ENCODE data around the gene RSPRY1. TPM values are rescaled to one million over a fixed set of nuclear protein-coding genes. Genes with fewer than 3 reads are reported as not detected.

RSPRY1 gene
- total RNA-seq, 2 experiments from 2014 or later = 24.6 to 30.2 TPM

GRCh38 chr16:57285379-57285778 lies 99.2 kb downstream of the RSPRY1 start:
- H3K27ac Mint-ChIP-seq = no peak overlapping the region
- intact Hi-C loops (cut with DNase I, micrococcal nuclease) = loop anchor here (10.0 kb wide), 2 partner anchors 101 to 201 kb away; partner anchors contain the start of genes PSME3IP1 (in 1 of the 2) and RSPRY1 (in 1 of the 2)
- ATAC-seq (no peak), DNase-seq (no peak)
- H3K9me3 Mint-ChIP-seq (ENCODE audit: low read depth) = no peaks in the 10 kb centered on the region
- CTCF ChIA-PET = interaction anchor here (0.9 to 1.2 kb wide), 2 partner anchors 16 to 132 kb away, joined by 3 to 4 read pairs; no protein-coding TSS in a partner anchor
- no peaks in the 10 kb centered on the region for H3K27me3 Mint-ChIP-seq
- H3K36me3 Mint-ChIP-seq (ENCODE audit: low read depth) = no peaks in the 10 kb centered on the region
- peaks cover 31% of the 10 kb centered on the region for H3K4me1 Mint-ChIP-seq
- POLR2A ChIA-PET = no interaction called here
- H3K4me3 Mint-ChIP-seq = peak overlapping the region; percentile 73

DNA sequence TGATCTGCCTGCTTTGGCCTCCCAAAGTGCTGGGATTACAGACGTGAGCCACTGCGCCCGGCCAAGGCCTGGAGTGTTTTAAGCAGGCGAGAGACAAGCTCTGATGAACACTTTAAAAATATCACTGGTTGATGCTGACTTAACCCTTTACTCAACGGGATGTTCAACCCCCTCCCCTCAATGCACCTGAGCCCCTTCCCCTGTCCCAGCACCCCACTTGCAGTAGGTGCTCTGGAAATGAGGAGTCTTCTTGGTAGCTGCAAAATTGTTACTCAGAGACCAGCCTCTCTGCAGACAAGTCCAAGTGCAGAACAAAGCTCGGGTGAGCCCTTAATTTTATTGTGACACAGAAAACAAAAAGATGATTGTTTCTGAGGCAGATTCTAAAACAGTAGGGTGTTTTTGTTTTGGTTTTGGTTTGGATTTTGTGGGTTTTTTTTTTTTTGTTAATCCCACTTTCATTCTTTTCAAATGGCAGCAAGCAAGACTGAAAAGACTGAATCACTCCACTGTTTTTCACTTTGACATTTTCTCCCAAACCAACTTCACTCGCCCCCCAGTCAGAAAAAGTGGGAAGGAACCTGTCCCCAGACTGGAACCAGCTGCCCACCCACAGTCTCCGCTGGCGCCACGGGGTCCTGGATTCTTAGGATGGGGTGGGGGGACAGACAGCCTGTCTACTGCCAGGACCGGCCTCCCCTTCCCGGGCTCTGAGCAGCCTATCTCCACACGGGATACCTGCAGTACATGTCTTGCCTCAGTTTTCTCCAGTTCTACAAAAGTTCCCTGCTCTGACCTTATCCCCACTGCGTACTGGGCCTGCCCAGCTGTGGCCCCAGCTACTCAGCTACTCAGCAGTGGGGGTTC lies 103.5 kb downstream of the RSPRY1 start:
- ATAC-seq (peak; percentile 66), DNase-seq (no peak)
- Mint-ChIP-seq H3K4me3 (no peak overlapping the region), H3K36me3 (ENCODE audit: low read depth) (no peaks in the 10 kb centered on the region), H3K9me3 (ENCODE audit: low read depth) (no peaks in the 10 kb centered on the region), H3K27me3 (no peaks in the 10 kb centered on the region), H3K27ac (peak overlapping the region; percentile 26), H3K4me1 (peaks cover 19% of the 10 kb centered on the region)
- POLR2A ChIA-PET = interaction anchor here (0.7 kb wide), 1 partner anchor 249 kb away, joined by 5 read pairs; no protein-coding TSS in a partner anchor
- intact Hi-C loops (cut with DNase I, micrococcal nuclease) = loop anchor here (10.0 kb wide), 2 partner anchors 105 to 205 kb away; partner anchors contain the start of genes PSME3IP1 (in 1 of the 2) and RSPRY1 (in 1 of the 2)
- CTCF ChIA-PET = interaction anchor here (0.5 to 1.3 kb wide), 7 partner anchors 10 to 1444 kb away, joined by 3 to 6 read pairs (median 4); partner anchors contain the start of gene CIAPIN1

Other genes starting within 250 kb of the RSPRY1 start
- gene CETP, start 224.4 kb upstream of the RSPRY1 start, total RNA-seq = under 1 TPM in 1 of 2 experiments, not detected in 1; 0.14 TPM
- gene NLRC5, start 196.8 kb upstream of the RSPRY1 start, total RNA-seq = 100 to 1,000 TPM; 143 to 175 TPM
- gene CPNE2, start 93.7 kb upstream of the RSPRY1 start, total RNA-seq = 1 to 10 TPM; 4.9 to 7.3 TPM
- 100 to 1,000 TPM; 111 to 156 TPM for gene PSME3IP1, start 290 bp upstream of the RSPRY1 start, total RNA-seq
- 10 to 100 TPM in 1 of 2 experiments, 1 to 10 TPM in 1; 9.9 to 11.1 TPM for gene ARL2BP, start 58.9 kb downstream of the RSPRY1 start, total RNA-seq
- gene PLLP, start 98.3 kb downstream of the RSPRY1 start, total RNA-seq = under 1 TPM; 0.30 to 0.33 TPM
- gene CCL22, start 172.5 kb downstream of the RSPRY1 start, total RNA-seq = under 1 TPM; 0.72 to 0.91 TPM
- gene CX3CL1, start 186.2 kb downstream of the RSPRY1 start, total RNA-seq = not detected
- 1 to 10 TPM; 1.2 to 1.4 TPM for gene CCL17, start 218.4 kb downstream of the RSPRY1 start, total RNA-seq

Measured in activated CD4-positive, alpha-beta T cell treated with anti-CD3 and anti-CD28 coated beads for 36 hours (primary cell).